Activated CD4-positive, CD25-positive, alpha-beta regulatory T cell treated with anti-CD3 and anti-CD28 coated beads, Interleukin-2, amount 50 U/mL, for 72 hours (primary cell): Measurements from ENCODE around the gene FAM50A.

Experiments
- DNase-seq: peaks from one replicate; pipeline ENCODE4 v3.0.0; 2021

Gene FAM50A

DNA sequence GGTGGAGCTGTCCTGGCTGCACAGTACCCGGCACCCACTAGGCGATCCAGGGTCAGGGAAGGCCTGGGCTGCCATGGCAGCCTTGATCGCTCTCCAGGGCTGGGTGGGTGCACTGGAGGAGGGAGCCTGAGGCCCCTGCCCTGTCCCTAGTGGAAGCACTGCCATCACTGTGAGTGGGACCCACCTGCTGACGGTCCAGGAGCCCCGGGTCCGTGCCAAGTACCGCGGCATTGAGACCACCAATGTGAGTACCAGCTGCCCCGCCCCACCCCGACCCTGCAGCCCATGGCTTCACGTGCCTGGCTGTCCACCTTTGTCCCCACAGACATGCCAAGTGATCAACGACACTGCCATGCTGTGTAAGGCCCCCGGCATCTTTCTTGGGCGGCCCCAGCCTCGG lies 23.0 kb downstream of the FAM50A start:
- DNase-seq, result no peak

DNA sequence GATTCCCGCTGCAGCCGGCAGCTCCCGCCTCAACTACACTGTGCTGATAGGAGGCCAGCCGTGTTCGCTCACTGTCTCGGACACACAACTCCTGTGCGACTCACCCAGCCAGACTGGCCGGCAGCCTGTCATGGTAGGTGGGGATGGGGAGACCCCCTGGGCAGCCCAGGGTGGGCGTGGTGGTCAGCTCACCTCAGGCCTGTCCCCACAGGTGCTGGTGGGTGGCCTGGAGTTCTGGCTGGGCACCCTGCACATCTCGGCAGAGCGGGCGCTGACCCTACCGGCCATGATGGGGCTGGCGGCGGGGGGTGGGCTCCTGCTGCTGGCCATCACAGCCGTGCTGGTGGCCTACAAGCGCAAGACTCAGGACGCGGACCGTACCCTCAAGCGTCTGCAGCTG lies 23.6 kb downstream of the FAM50A start:
- DNase-seq, result no peak

DNA sequence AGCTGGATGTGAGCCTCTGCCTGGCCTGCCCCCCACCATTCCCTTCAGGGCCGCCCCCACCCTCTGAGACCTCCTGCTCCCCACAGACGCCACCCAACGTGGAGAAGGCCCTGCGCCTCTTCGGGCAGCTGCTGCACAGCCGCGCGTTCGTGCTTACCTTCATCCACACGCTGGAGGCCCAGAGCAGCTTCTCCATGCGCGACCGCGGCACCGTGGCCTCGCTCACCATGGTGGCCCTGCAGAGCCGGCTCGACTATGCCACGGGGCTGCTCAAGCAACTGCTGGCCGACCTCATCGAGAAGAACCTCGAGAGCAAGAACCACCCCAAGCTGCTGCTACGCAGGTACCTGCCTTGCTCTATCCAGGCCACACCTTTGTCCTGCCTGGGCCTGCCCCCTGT lies 24.3 kb downstream of the FAM50A start:
- DNase-seq, result no peak

DNA sequence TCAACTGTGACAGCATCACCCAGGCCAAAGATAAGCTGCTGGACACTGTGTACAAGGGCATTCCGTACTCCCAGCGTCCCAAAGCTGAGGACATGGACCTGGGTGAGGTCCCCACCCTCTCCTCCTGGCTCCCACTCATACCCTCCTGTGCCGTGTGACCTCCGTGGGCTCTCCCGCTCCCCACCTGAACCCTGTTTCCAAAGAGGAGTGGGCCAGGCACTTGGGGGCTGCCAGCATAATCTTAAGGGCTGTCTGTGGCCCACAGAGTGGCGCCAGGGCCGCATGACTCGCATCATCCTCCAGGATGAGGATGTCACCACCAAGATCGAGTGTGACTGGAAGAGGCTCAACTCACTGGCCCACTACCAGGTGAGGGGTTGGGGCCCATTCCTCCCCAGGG lies 25.2 kb downstream of the FAM50A start:
- DNase-seq, result no peak

DNA sequence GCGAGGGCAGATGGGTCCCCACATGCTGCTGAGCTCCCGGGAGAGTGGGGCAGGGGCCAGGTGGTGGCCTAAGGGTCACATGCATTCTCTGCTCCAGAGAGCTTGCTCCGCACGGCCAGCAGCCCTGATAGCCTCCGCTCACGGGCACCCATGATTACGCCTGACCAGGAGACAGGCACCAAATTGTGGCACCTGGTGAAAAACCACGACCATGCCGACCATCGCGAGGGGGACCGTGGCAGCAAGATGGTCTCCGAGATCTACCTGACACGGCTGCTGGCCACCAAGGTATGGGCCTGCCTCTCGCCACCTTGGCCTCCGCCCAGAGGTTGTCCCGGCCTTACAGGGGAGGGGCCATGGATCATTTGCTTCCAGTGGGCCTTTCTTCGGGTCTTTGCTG lies 25.9 kb downstream of the FAM50A start:
- no peak for DNase-seq

DNA sequence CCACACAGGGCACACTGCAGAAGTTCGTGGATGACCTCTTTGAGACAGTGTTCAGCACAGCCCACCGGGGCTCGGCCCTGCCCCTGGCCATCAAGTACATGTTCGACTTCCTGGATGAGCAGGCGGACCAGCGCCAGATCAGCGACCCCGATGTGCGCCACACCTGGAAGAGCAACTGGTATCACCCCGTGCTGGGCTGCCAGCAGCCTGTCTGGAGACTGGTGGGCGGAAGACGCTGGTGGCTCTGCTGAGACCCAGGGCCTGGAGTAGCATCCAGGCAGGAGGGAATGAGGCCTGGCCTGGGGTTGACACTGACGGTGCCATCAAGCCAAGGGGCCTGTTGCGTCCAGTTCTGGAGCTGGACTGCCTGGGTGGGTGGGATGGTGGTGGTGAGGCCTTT lies 26.5 kb downstream of the FAM50A start:
- no peak for DNase-seq

DNA sequence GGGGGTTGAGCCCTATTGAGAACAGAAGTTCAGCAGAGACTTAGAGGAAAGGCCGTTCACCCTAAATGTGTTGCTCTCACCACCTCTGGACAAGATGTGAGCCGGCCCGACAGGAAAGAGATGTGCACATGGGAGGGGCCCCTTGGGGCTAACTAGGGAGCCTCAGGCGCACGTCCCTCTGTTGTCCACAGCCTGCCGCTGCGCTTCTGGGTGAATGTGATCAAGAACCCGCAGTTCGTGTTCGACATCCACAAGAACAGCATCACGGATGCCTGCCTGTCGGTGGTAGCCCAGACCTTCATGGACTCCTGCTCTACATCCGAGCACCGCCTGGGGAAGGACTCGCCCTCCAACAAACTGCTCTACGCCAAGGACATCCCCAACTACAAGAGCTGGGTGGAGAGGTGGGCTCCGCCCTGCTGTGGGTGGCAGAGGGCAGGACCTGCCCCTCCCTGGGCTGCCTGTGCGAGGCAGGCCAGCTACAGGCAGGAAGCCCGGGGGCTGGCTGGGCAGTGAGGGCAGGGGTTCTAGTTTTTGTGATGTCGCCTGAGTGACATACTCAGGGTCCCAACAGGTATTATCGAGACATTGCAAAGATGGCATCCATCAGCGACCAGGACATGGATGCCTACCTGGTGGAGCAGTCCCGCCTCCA lies 27.1 kb downstream of the FAM50A start:
- no peak for DNase-seq

DNA sequence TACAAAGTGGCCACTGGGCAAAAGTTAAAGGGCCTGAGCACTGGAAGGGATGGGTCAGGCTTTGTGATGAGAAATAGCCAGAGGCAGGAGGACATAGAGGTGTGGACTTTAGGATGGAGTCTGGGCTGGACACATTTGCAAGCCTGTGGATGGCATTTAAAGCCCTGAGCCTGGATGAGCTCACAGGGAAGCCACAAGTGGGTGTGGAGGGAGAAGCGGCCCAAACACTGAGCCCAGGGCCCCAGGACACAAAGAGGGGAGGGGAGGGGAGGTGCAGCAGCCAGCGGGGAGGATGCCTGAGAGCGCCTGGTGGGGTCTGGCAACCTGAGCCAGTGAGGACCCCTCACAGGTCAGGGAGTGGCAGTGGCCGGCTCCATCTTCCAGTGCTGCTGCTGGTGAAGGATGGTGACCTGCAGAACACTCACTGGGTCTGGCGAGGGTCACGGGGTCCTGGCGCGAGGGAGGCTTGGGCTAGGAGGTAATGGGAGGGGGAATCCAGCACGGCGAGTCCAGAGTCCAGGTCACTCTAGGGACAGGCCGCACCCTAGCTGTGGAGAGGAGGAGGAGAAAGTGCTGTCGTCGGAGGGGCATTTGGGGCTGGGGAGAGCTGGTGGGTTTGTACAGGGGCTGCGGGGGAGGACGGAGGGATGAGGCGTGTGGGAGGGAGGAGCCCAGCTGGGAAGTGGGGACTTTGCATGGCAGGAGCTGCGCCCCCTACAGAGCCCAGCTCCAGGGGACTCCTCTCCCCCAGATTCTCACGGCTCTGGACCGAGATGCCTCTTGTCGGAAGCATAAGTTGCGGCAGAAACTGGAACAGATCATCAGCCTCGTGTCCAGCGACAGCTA lies 28.1 kb downstream of the FAM50A start:
- no peak for DNase-seq

DNA sequence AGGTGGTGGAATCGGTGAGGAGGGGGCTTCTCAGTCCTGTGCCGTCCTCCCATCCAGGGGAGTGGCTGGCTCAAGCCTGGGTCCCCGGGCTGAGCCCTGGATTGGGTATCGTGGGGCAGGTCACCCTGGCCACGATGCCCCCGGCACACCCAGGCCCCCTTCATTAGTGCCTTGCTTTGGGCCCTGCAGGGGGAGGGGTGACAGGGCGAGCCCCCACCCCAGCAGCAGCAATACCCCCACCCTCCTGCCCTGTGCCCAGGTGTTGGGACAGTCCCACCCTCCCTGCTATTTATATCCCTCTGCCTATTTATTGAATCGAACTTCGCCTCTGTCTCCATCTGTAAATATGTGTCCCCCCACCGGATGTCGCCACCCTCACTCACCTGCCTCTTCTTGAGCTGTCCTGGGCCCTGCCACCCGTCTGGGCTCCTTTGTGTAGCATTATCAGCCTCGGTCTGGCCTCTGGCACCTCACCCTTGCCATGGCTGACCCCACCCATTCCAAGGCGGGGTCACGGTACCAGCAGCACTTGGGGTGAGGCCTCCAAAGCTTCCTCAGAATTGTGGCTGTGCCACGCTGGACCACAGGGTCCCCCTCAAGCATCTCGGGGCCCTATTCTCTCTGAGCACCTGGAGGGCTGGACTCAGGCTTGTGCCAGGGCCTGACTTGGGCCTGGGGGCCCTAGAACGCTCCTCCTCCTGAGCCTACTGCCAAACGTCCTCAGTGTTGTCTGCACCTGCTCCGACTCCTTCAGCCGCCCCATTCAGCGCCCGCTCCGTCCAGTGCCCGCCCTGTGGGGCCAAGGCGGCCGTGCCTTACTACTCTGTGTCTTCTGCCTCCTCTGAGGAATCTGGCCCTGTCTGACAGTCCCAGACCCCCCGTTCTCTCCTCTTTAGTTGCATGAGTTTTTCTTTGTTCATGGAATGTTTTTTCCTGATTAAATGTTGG lies 29.0 kb downstream of the FAM50A start:
- DNase-seq, result no peak

DNA sequence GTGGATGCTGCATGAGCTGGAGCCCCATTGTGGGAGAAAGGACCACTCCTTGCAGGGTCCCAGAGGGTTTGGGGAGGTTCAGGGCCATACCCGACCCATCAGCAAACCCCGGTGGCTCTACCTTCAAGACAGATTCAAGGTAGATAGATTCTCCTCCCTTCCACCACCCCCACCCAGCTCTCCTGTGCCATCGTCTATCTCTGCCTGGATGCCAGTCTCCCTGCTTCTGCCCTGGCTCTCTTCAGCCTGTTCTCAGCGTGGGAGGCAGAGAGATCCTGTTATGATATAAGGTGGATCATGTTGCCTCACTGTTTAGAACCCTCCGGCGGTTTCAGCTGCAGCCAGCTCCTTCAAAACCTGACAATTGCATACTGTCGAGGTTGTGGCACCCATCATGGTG lies 29.7 kb downstream of the FAM50A start:
- no peak for DNase-seq

DNA sequence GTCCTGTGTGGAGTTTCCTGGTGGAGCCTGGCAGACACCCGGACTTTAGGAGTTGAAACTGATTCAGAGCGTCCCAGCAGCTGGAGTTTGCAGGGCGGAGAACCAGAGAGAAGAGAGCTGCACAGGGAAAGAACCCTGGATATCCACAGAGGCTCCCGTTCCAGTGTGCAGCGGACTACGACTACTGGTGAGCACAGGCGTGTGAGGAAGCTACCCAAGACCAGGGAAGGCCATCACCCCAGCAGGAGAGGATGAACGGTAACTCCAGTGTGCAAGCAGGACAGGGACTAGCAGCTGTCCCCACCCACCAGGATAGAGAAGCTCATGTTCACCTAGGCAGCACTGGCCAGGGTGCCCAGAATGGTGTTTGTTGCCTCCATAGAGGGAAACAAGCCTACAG lies 32.9 kb downstream of the FAM50A start:
- no peak for DNase-seq

DNA sequence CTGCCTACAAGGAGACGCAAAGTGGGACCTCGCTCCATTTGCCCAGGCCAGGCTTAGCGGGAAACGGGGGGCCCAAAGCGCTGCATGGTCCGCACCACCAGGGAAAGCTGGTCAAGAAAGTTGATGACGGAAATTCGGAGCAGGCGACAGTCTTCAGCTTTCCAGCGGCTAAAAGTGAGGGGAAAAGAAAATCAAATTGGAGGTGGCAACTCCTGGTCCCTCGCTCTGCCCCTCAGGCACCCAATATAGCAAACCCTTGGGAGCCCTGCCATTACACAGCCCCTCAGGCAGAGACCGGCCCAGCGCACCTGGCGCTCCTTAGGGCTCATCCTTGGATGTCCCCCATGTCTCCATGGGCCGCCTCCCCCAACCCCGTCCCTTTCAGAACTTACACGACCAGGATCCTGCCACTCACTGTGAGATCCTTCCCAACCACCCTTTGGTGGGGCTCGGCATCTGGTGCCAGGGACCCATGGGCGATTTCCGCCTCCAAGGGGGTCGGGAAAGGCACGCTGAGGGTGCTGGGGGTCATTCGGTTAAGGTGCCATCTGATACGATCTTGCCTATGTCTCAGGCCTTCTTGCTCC lies 34.0 kb downstream of the FAM50A start:
- DNase-seq, result no peak

DNA sequence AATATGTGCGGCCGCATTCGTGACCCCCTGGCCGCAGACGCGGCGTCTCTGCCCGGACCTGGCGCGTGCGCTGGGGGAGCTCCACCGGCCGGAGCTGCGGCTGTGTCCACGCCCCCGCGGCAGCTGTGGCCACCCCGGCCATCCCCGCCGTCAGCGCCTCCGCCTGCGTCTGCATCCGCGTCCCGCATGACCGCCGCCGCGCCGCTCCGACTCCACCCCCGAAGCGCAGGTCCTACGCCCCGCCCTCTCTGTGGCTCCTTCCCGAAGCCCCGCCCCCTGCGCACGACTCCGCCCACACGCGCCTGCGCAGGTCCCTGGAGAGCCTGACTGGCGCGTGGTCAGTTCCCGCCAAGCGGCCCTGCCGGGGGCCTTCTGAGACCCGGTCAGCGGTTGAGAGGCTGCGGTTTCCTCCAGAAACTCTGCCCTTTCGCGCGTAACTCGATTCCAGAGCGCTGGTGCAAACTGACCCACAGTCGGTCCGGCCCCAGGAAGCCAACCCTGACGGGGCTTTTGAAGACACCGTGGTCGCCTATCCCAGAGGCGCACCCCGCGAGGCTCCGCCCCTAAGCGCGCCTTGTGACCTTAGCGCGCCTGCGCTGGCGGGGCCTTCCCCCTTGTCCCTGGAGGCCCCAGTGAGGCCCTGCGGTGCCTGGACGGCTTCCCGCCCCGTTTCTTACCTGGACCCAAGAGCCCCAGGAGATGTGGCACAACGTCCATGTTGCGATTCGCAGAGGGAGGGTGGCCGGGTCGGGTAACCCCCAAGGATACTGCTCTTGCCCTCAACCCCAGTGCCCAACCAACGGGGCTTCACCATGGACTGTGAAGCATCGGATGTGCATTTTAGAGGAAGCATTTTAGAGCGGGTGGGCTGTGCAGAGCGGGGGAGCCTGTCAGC lies 35.0 kb downstream of the FAM50A start, which contains the start of gene LAGE3:
TSS of gene LAGE3 (minus strand) at position 554 of the 895 bp plus-strand sequence. CDS start at position 188, 366 bp downstream.
- peak; percentile 97 for DNase-seq

DNA sequence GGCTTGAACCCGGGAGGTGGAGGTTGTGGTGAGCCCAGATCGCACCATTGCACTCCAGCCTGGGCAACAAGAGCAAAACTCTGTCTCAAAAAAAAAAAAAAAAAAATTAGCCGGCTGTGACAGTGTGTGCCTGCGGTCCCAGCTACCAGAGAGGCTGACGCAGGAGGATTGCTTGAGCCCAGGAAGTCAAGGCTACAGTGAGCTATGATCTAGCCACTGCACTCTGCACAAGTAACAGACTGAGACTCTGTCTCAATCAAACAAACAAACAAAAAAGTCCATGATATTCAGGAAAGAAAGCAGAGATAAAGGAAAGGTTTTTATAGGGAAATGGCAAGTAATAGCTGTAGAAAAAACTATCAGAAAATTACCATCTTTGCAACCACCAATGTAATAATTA lies 37.3 kb downstream of the FAM50A start:
- no peak for DNase-seq

DNA sequence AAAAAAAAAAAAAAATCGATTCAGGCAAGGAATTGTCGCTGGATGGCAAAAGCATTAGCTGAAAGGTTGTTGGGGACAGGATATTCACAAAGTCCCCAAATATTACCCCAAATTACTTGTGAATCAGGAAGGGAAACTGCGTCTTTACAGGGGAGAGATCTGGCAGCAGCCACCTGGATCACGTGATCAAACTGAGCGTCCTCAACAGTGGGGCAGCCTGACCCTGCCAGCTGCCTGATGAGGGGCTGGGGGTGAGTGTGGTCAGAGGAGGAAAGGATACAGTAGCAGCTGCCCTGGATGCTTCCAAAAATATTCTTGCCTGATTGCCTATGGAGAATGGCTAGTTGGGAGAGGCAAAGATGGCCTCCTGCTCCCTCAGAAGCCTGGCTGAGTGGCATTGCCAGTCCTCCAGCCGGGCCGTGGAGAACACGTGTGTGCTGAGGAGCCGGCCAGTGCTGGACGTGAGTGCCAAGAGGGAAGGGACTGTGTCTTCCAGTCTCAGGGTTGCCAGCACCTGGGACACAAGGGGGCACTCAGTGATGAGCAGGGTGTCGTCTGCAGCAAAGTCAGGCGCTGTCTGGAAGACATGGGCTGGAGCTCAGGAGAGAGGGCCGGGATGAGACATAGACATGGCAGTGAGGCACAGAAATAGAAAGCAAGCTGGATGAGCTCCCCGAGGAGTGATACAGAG lies 38.1 kb downstream of the FAM50A start:
- DNase-seq, result no peak

DNA sequence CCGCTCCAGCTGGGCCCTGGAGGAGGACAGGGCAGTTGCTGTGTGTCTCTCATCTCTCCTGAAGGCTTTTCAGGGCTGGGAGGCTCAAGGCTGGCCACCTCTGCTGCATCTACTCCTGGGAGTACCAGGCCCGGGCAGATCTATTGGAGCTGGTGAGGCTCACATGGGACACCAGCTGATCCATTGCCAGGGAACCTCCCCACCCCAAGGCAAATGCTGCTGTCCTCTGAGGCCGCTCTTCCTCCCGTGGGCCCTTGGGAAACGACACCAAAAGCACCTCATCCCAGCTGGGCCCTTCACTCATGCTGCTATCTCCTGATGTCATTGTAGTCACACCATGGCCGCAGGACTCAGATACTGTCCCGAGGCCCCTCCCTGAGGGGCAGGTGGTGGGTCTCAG lies 38.8 kb downstream of the FAM50A start:
- no peak for DNase-seq

DNA sequence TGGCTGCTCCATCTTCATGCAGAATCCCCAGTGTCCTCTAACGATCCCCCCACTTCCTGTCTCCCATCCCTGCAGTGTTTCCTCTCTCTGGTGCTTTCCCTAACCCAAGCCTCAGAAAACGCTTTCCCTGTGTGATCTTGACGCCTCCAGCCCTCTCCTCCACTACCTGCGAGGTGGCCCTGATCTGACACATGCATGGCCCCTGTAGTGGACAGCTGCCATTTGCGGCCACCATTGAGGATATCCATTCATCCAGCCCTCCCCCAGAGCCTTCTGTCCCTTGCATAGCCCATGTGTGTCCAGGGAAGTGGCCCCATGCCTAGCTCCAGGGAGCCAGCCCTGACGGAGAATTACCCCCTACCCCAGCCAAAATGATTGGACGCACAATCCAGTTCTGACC lies 39.4 kb downstream of the FAM50A start:
- no peak for DNase-seq

DNA sequence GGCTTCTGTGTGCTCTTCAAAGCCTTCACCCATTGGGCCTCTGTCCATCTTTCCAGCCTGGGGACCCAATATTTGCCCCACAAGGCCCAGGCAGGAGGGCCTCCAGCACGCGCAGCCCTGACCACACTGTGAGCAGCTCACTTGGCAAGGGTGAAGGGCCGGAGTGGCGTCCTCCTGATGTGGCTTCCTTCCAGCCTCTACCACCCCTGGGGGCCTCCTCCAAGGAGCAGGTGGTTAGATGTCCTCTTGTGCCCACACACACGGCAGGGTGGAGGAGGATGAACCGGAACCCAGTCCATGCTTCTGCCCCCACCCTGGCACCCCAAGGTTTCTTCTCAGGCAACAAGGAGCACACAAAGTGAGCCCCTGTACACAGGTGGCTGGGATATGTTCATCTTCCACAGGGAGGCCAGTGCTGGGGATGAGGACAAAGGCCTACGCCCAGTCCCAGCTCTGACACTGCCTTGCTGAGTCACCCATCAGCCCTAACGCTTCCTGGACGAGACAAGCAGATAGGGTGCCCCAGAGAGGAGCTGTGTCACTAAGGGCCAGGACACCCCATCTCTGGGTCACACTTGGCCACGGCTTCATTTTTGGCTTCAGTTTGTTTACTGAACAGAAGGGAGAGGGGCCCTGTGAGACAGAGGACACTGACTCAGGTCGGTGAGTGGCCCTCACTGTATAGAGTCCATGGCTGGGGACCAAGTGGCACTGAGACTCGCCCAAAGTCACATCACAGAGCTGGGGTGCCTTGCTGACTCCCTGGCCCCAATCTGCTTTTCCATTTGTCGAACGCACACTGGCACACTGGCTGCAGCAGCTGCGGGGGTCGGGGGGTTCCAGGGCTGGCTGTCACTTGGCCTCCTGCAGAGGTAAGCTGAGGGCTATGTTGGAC lies 40.6 kb downstream of the FAM50A start:
- DNase-seq, result peak; percentile 25

DNA sequence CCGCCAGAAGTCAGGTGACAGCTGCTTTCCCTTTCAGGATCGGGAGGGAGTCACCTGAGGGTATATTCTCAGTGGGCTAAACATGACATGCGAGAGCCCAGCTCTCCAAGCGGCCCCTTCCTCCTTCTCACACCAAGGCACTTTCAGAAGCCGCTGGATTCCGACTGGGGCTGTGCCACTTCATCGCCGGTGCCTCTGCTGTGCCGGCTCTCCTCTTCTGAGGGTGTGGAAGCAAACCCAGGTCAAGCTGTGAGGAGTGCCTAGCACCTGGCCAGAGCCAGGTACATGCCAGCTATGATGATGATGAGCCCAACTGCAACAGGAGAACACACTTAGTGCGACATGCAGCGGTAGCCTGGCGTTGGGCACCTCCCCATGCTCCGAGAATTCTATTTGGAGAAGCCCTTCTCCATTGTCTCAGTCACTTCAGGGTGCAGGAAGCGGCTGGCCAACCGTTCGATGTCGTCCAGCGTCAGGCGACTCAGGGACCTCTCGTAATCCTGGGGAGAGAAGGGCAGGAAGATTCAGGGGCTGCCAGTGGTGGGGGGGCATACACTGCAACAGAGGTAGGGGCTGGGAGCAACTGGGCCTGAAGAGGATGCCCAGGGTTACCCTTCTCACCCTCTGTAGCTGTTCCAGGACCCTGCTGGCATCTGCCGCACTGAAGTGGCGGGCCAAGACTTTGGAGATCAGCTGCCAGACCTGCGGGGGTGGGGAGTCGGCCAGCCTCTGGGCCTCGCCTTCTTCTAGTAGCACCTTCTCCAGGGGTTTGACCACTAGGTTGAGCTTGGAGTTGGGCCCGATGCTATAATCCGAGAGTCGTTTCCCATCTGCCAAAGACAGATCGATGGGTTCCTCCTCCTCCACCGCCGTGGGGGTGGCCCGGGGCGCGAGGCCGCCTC lies 41.5 kb downstream of the FAM50A start:
- peak; percentile 29 for DNase-seq
